Left hindlimb (tissue), 1 donor: ENCODE results near the gene FRA10AC1.
"Not testable (repeated sequence)": the region's sequence is repeated elsewhere in the genome, so short reads cannot be mapped to it uniquely, and the experiment has no call there.

ENCODE experiments used
- DNase-seq: peaks from one replicate; pipeline ENCODE4 v3.0.0-alpha.2; 2018

FRA10AC1 gene

GRCh38 chr10:93701866-93702209, 554 bp downstream of the FRA10AC1 start:
- no peak for DNase-seq

- no peak for DNase-seq
Observed at GRCh38 chr10:93697207-93697606, 5.2 kb downstream of the FRA10AC1 start.

GRCh38 chr10:93696582-93696981, 5.8 kb downstream of the FRA10AC1 start:
- DNase-seq: not testable (repeated sequence)

- no peak for DNase-seq
Observed at GRCh38 chr10:93695740-93696139, 6.7 kb downstream of the FRA10AC1 start.

- no peak for DNase-seq
Observed at GRCh38 chr10:93687737-93688136, 14.7 kb downstream of the FRA10AC1 start.

GRCh38 chr10:93680412-93681047, 21.9 kb downstream of the FRA10AC1 start:
- DNase-seq: no peak

- DNase-seq: no peak
Observed at GRCh38 chr10:93678805-93679587, 23.4 kb downstream of the FRA10AC1 start.

GRCh38 chr10:93678386-93678785, 24.0 kb downstream of the FRA10AC1 start:
- no peak for DNase-seq

- DNase-seq: no peak
Observed at GRCh38 chr10:93673791-93674190, 28.6 kb downstream of the FRA10AC1 start.

- DNase-seq: no peak
Observed at GRCh38 chr10:93672890-93673289, 29.5 kb downstream of the FRA10AC1 start.

GRCh38 chr10:93672022-93672678, 30.2 kb downstream of the FRA10AC1 start:
- DNase-seq: no peak

- DNase-seq: no peak
Observed at GRCh38 chr10:93671042-93671441, 31.4 kb downstream of the FRA10AC1 start.

GRCh38 chr10:93670372-93670771, 32.0 kb downstream of the FRA10AC1 start:
- no peak for DNase-seq

- no peak for DNase-seq
Observed at GRCh38 chr10:93667795-93668194, 34.6 kb downstream of the FRA10AC1 start.

- DNase-seq: no peak
Observed at GRCh38 chr10:93666030-93666429, 36.4 kb downstream of the FRA10AC1 start.

GRCh38 chr10:93657757-93658156, 44.6 kb downstream of the FRA10AC1 start:
- DNase-seq: no peak

GRCh38 chr10:93656155-93656554, 46.2 kb downstream of the FRA10AC1 start:
- no peak for DNase-seq

- DNase-seq: no peak
Observed at GRCh38 chr10:93654201-93654600, 48.2 kb downstream of the FRA10AC1 start.

- DNase-seq: no peak
Observed at GRCh38 chr10:93652857-93653256, 49.5 kb downstream of the FRA10AC1 start.

- DNase-seq: no peak
Observed at GRCh38 chr10:93639791-93640190, 62.6 kb downstream of the FRA10AC1 start.

- no peak for DNase-seq
Observed at GRCh38 chr10:93630625-93631557, 71.5 kb downstream of the FRA10AC1 start.

GRCh38 chr10:93629647-93630305, 72.6 kb downstream of the FRA10AC1 start:
- DNase-seq: no peak
